ENCODE results near the gene TNRC6B.

- TF ChIP-seq CTCF (IDR thresholded peaks at IDR 0.05; ENCODE audit: low read length) (no peak), EZH2 (IDR thresholded peaks at IDR 0.05; ENCODE audit: borderline replicate concordance, low read length) (no peak)
Measured at GRCh38 chr22:40250608-40251007, 72.9 kb downstream of the TNRC6B start.

Measured in OCI-LY1 (cell line).